Stimulated activated effector memory CD8-positive, alpha-beta T cell treated with anti-CD3 and anti-CD28 coated beads, Interleukin-12 subunit alpha, Interleukin-12 subunit beta, amount 100 ng/mL, for 72 hours (primary cell): Measurements from ENCODE around the gene TAF3.

Source experiments
- ATAC-seq: fragments of 150-1000 bp; cut with Tn5 transposase; 2 replicates; pipeline ENCODE4 v1.10.0; 2021
- DNase-seq, 2 donors: peaks; one replicate each; pipeline ENCODE4 v3.0.0; 2021 to 2022; ENCODE audit warnings: low spot score in 2 of 2
- H3K27ac Mint-ChIP-seq: one replicate; pipeline ENCODE4 v1.8.0; 2022; ENCODE audit warnings: mild to moderate bottlenecking, mixed read lengths
- H3K36me3 Mint-ChIP-seq: one replicate; pipeline ENCODE4 v1.8.0; 2022; ENCODE audit warnings: mild to moderate bottlenecking, mixed read lengths
- H3K4me1 Mint-ChIP-seq: one replicate; pipeline ENCODE4 v1.8.0; 2022; ENCODE audit warnings: mixed read lengths
- H3K4me3 Mint-ChIP-seq: one replicate; pipeline ENCODE4 v1.8.0; 2022; ENCODE audit warnings: mild to moderate bottlenecking, mixed read lengths
- H3K9me3 Mint-ChIP-seq: one replicate; pipeline ENCODE4 v1.8.0; 2022; ENCODE audit warnings: mixed read lengths

The TAF3 gene

GRCh38 chr10:8043569-8044306, 225.4 kb downstream of the TAF3 start:
- ATAC-seq (no peak), DNase-seq (peak in 1 of 2 donors; percentile 55)
- Mint-ChIP-seq H3K27ac (peak overlapping the region; percentile 44), H3K4me1 (peaks cover 83% of the 10 kb centered on the region), H3K36me3 (peaks cover 6% of the 10 kb centered on the region), H3K4me3 (peak overlapping the region; percentile 56), H3K9me3 (no peaks in the 10 kb centered on the region)

GRCh38 chr10:8044331-8044907, 226.1 kb downstream of the TAF3 start:
- H3K27ac Mint-ChIP-seq, result peak overlapping the region; percentile 44
- H3K36me3 Mint-ChIP-seq, result peaks cover 6% of the 10 kb centered on the region
- H3K4me1 Mint-ChIP-seq, result peaks cover 85% of the 10 kb centered on the region
- peak overlapping the region; percentile 56 for H3K4me3 Mint-ChIP-seq
- peak in 1 of 2 donors; percentile 49 for DNase-seq
- no peak for ATAC-seq
- H3K9me3 Mint-ChIP-seq, result no peaks in the 10 kb centered on the region

GRCh38 chr10:8044908-8045725, 226.8 kb downstream of the TAF3 start:
- Mint-ChIP-seq H3K9me3 (no peaks in the 10 kb centered on the region), H3K27ac (no peak overlapping the region), H3K4me1 (peaks cover 81% of the 10 kb centered on the region), H3K36me3 (peaks cover 6% of the 10 kb centered on the region), H3K4me3 (peak overlapping the region; percentile 56)
- DNase-seq (peak; percentile 7 to 55), ATAC-seq (peak; percentile 34)

GRCh38 chr10:8045726-8046494, 227.6 kb downstream of the TAF3 start:
- peak in 1 of 2 donors; percentile 55 for DNase-seq
- no peak for ATAC-seq
- H3K36me3 Mint-ChIP-seq, result peaks cover 6% of the 10 kb centered on the region
- H3K4me1 Mint-ChIP-seq, result peaks cover 81% of the 10 kb centered on the region
- no peak overlapping the region for H3K27ac Mint-ChIP-seq
- H3K9me3 Mint-ChIP-seq, result no peaks in the 10 kb centered on the region
- peak overlapping the region; percentile 56 for H3K4me3 Mint-ChIP-seq

GRCh38 chr10:8047452-8048280, 229.4 kb downstream of the TAF3 start:
- DNase-seq, result peak in 1 of 2 donors; percentile 63
- H3K36me3 Mint-ChIP-seq, result peaks cover 10% of the 10 kb centered on the region
- no peak for ATAC-seq
- peak overlapping the region; percentile 81 for H3K4me3 Mint-ChIP-seq
- no peaks in the 10 kb centered on the region for H3K9me3 Mint-ChIP-seq
- peaks cover 75% of the 10 kb centered on the region for H3K4me1 Mint-ChIP-seq
- H3K27ac Mint-ChIP-seq, result no peak overlapping the region

GRCh38 chr10:8048281-8049008, 230.1 kb downstream of the TAF3 start:
- DNase-seq (peak in 1 of 2 donors; percentile 75), ATAC-seq (peak; percentile 3)
- H3K9me3 Mint-ChIP-seq, result no peaks in the 10 kb centered on the region
- H3K27ac Mint-ChIP-seq, result no peak overlapping the region
- H3K4me1 Mint-ChIP-seq, result peaks cover 75% of the 10 kb centered on the region
- H3K36me3 Mint-ChIP-seq, result peaks cover 12% of the 10 kb centered on the region
- peak overlapping the region; percentile 81 for H3K4me3 Mint-ChIP-seq

GRCh38 chr10:8049045-8049864, 230.9 kb downstream of the TAF3 start:
- Mint-ChIP-seq H3K4me3 (peak overlapping the region; percentile 81), H3K27ac (no peak overlapping the region), H3K36me3 (peaks cover 20% of the 10 kb centered on the region), H3K4me1 (peaks cover 74% of the 10 kb centered on the region), H3K9me3 (no peaks in the 10 kb centered on the region)
- ATAC-seq (no peak), DNase-seq (peak in 1 of 2 donors; percentile 69)

GRCh38 chr10:8049865-8050555, 231.7 kb downstream of the TAF3 start:
- ATAC-seq (no peak), DNase-seq (peak in 1 of 2 donors; percentile 73)
- Mint-ChIP-seq H3K36me3 (peaks cover 27% of the 10 kb centered on the region), H3K9me3 (no peaks in the 10 kb centered on the region), H3K4me1 (peaks cover 67% of the 10 kb centered on the region), H3K27ac (no peak overlapping the region), H3K4me3 (peak overlapping the region; percentile 81)

- Mint-ChIP-seq H3K36me3 (peaks cover 32% of the 10 kb centered on the region), H3K9me3 (no peaks in the 10 kb centered on the region), H3K4me3 (peak overlapping the region; percentile 81), H3K4me1 (peaks cover 61% of the 10 kb centered on the region), H3K27ac (no peak overlapping the region)
- ATAC-seq (no peak), DNase-seq (no peak)
Observed at GRCh38 chr10:8050556-8051108, 232.3 kb downstream of the TAF3 start.

- no peak overlapping the region for H3K27ac Mint-ChIP-seq
- H3K9me3 Mint-ChIP-seq, result no peaks in the 10 kb centered on the region
- peak overlapping the region; percentile 81 for H3K4me3 Mint-ChIP-seq
- no peak for ATAC-seq
- peak in 1 of 2 donors; percentile 64 for DNase-seq
- peaks cover 34% of the 10 kb centered on the region for H3K36me3 Mint-ChIP-seq
- peaks cover 54% of the 10 kb centered on the region for H3K4me1 Mint-ChIP-seq
Observed at GRCh38 chr10:8051109-8051821, 233.0 kb downstream of the TAF3 start.

- DNase-seq, result no peak
- H3K27ac Mint-ChIP-seq, result peak overlapping the region; percentile 9
- ATAC-seq, result no peak
- H3K9me3 Mint-ChIP-seq, result no peaks in the 10 kb centered on the region
- peaks cover 40% of the 10 kb centered on the region for H3K36me3 Mint-ChIP-seq
- H3K4me1 Mint-ChIP-seq, result peaks cover 52% of the 10 kb centered on the region
- peak overlapping the region; percentile 81 for H3K4me3 Mint-ChIP-seq
Observed at GRCh38 chr10:8051851-8052257, 233.5 kb downstream of the TAF3 start.
